HG03045 (cell line): Measurements from ENCODE around the gene TRIM60.
"Not testable (repeated sequence)": the region's sequence is repeated elsewhere in the genome, so short reads cannot be mapped to it uniquely, and the experiment has no call there.

Source experiments
- ATAC-seq: cut with Tn5 transposase; IDR thresholded peaks from one replicate; pipeline ENCODE4 v1.9.1; 2021; ENCODE audit warnings: mild to moderate bottlenecking, moderate library complexity; ENCODE audit not compliant: unreplicated experiment

Gene TRIM60

DNA sequence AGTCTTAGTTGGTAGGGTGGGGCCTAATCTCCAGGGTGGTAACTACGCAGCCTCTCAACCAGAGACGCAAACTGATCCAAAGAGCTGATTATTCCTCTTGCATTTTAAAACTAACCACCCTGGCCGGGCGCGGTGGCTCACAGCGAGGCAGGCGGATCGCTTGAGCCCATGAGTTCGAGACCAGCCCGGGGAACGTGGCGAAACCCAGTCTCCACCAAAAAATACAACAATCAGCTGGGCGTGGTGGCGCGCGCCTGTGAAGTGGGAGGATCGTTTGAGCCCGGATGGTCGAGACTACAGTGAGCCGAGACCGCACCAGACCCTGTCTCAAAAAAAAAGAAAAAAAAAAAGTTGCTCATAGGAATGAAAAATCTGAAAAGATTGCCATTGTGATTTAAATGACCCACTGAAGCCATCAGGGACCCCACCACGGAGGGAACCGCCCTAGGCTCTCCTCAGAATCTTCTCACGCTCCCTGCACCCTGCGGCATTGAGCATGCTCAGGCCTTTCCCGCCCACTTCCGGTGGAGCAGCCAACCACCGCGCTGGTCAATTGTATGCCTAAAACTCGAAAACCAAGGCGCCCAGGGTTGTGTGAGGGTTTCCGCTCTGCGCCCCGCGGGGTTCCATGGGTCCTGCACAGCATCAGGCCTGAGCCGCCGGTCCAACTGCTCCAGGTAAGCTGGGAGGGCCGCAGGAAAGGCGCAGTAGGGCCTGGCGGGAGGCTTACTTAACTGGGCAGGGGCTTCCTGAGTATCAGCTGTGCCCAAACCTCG, at the start of gene TRIM60:
TRIM60 (plus strand) TSS at position 564 of the 776 bp plus-strand sequence. CDS start 8,074 bp downstream, outside the sequence.
- ATAC-seq, result no peak

DNA sequence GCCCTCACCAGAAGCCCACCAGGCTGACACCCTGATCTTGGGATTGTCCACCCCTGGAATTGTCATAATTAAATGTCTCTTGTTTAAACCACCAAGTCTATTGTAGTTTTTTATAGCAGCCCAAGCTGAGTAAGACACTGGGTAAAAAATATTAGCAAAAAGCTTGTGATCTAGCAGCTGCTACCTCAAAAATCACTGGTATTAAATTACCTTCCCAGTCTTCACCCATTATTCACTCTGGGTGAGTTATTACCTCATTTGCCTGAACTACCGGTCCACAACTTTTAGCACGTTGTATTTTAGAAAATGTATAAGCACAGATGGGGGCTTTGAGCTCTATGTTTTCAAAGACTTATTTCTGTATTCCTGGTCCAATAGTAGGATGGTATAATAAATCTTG, 42.3 kb upstream of the TRIM60 start:
- ATAC-seq, result no peak

DNA sequence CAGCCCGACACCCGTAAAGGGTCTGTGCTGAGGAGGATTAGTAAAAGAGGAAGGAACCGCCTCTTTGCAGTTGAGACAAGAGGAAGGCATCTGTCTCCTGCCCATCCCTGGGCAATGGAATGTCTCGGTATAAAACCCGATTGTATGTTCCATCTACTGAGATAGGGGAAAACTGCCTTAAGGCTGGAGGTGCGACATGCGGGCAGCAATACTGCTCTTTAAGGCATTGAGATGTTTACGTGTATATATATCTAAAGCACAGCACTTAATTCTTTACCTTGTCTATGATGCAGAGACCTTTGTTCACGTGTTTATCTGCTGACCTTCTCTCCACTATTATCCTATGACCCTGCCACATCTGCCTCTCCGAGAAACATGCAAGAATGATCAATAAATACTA, 41.0 kb upstream of the TRIM60 start:
- ATAC-seq, result not testable (repeated sequence)

DNA sequence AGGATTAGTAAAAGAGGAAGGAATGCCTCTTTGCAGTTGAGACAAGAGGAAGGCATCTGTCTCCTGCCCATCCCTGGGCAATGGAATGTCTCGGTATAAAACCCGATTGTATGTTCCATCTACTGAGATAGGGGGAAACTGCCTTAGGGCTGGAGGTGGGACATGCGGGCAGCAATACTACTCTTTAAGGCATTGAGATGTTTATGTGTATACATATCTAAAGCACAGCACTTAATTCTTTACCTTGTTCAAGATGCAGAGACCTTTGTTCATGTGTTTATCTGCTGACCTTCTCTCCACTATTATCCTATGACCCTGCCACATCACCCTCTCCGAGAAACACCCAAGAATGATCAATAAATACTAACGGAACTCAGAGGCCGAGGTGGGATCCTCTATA, 35.7 kb upstream of the TRIM60 start:
- not testable (repeated sequence) for ATAC-seq

DNA sequence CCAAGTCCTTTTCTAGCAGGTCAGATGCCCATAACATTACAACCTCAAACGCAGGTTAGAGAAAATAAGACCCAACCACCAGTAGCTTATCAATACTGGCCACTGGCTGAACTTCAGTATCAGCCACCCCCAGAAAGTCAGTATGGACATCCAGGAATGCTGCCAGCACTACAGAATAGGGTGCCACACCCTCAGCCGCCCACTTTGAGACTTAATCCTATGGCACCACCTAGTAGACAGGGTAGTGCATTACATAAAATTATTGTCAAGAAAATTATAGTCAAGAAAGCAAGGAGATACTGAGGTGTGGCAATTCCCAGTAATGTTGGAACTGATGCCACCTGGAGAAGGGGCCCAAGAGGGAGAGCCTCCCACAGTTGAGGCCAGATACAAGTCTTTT, 34.5 kb upstream of the TRIM60 start:
- ATAC-seq, result no peak

DNA sequence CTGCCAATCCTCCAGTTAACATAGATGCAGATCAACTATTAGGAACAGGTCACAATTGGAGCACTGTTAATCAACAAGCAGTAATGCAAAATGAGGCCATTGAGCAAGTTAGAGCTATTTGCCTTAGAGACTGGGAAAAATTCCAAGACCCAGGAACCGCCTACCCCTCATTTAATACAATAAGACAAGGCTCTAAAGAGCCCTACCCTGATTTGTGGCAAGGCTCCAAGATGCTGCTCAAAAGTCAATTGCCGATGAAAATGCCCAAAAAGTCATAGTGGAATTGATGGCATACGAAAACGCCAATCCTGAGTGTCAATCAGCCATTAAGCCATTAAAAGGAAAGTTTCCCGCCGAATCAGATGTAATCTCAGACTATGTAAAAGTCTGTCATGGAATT, 33.9 kb upstream of the TRIM60 start:
- no peak for ATAC-seq

DNA sequence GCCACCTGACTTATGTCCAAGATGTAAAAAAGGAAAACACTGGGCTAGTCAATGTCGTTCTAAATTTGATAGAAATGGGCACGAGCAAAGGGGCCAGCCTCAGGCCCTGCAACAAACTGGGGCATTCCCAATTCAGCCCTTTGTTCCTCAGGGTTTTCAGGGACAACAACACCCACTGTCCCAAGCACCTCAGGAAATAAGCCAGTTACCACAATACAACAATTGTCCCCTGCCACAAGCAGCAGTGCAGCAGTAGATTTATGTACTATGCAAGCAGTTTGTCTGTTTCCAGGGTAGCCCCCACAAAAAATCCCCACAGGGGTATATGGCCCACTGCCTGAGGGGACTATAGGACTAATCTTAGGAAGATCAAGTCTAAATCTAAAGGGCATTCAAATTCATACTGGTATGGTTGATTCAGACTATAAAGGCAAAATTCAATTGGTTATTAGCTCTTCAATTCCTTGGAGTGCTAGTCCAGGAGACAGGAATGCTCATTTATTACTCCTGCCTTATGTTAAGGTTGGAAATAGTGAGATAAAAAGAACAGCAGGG, 33.2 kb upstream of the TRIM60 start:
- not testable (repeated sequence) for ATAC-seq

DNA sequence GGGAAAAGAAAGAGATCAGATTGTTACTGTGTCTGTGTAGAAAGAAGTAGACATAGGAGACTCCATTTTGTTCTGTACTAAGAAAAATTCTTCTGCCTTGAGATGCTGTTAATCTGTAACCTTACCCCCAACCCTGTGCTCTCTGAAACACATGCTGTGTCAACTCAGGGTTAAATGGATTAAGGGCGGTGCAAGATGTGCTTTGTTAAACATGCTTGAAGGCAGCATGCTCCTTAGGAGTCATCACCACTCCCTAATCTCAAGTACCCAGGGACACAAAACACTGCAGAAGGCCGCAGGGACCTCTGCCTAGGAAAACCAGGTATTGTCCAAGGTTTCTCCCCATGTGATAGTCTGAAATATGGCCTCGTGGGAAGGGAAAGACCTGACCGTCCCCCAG, 29.8 kb upstream of the TRIM60 start:
- ATAC-seq, result not testable (repeated sequence)

DNA sequence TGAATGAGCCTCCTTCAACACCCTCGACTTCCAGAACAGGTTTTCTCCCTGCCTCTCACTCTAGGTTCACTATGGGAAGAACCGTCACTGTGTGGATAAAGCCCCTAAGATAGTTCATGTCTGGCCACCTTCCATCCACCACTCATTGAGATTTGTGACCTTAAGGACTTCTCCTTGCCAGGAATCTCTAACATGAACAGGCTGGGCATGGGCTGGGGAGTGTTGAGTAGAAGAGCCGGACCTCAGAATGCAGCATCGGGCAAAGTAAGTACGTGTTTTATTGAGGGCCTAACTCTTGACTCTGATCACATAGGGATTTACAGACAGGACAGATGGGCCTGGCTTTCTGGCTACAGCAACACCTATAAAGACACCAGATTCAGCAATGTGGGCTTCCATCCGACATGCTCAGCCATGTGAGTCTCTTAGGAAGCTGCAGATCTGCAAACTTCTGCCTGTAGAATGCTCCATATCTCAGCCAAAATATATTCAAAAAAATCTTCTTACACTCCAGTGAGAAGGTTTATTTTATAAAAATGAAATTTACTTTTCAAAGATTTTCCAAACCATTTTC, 26.4 kb upstream of the TRIM60 start:
- ATAC-seq, result no peak

DNA sequence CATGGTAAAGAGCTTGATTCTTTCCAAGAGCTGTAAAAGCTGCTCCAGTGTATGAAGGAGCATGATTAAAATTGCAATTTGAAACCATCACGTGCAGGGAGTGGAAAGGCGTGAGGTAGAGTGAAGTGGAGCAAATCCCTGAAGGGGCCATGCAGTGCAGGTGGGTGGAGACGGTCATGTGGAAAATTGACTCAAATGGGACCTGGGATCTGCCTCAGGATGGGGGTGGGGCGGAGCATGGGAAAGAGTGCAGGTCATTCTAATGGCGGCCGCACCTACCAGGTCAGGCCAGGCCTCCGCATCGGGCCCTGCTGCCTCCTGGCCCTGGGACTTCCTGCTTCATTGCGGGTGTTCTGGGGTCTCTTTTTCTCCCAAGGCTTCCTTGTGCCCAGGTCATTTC, 25.3 kb upstream of the TRIM60 start:
- ATAC-seq, result no peak

DNA sequence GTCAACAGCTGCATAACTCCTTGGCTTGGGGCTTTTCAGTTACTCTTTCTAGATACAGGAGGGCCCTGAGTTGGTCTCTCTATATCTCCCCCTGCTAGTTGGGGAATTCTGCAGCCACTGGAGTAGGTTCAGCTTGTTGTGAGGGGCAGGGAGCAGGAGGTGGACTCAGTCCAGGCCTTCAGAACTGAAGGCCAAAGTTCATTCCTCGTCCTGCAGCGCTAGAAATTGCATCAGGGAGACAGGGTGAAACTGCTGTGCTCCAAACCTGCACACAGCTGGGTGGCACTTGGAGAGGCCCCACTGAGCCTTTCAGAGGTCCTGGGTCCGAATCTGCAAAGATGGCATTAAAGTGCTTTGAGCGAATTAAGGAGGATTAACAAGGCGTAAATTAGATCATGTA, 24.9 kb upstream of the TRIM60 start:
- ATAC-seq, result no peak

DNA sequence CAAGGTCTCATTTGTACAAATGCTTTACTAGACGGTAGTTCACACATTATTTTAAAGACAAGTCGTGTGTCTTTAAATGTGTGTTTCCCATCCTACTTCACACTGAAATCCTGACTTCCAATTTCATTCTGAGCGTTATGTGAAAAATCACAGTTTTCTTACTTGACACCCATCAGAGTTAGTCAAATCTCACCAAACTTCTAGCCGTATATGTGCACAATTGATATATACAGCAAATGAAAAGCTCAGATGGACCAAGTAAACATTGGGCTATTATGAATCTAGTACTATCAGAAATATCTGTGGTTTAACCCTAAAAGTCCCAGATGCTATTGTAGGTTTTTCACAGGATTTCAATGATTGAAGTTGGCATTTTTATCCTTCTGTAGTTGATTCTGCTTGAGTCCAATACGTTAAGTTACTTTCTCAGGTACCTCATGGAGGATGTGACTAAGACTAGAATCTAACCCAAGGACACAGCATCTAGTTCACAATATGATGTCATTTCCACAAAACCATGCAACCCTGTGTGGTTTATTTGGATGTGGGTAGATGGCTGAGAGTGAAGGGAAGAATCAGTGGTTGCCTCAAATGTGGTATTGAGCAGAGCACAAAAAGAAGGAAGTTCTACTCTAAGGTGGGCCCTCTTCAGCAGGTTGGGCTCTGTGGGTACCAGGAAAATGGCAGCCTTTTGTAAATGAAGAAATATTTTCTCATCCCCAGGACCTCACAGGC, 22.1 kb upstream of the TRIM60 start:
- ATAC-seq, result no peak

DNA sequence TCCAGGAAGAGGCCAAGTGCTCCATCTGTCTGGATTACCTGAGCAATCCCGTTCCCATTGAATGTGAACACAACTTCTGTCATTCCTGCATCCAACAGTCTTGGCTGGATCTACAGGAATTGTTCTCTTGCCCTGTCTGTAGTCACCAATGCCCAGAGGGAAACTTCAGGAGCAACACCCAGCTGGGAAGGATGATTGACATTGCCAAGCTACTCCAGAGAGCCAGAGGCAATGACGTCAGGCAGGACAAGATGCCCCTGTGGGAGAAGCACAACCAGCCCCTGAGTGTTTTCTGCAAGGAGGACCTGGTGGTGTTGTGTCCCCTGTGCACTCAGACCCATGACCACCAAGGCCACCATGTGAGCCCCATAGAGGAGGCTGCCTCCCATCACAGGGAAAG, 21.3 kb upstream of the TRIM60 start:
- no peak for ATAC-seq

DNA sequence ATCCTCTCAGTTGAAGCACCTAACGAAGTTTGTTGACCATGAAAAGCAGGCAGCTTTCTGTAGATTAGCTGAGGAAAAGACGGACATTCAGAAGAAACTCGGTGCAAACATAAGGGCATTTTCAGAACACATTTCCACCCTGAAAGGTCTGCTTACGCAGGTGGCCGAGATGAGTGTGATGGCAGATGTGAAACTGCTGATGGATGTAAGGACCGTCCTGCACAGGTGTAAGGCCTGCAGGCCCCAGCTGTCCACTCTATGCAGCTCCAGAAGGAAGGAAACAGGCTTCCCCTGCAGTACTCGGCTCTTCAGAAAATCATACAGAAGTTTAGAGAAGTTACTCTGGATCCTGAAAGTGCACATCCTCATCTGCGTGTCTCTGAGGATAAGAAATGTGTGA, 20.8 kb upstream of the TRIM60 start:
- no peak for ATAC-seq

DNA sequence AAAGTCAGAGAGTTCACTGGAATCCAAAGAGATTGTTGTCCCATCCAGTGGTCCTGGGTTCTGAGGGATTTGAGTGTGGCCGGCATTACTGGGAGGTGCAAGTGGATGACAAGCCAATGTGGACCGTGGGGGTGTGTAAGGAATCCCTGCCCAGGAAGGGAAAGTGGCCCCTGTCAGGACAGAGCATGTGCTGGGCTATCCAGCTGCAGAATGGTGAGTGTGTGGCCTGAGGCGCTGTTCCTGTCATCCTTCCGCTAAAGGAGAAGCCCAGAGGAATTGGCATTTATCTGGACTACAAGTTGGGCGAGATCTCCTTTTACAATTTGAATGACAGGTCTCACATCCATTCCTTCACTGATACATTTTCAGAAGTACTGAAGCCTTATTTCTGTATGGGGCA, 20.4 kb upstream of the TRIM60 start:
- no peak for ATAC-seq

DNA sequence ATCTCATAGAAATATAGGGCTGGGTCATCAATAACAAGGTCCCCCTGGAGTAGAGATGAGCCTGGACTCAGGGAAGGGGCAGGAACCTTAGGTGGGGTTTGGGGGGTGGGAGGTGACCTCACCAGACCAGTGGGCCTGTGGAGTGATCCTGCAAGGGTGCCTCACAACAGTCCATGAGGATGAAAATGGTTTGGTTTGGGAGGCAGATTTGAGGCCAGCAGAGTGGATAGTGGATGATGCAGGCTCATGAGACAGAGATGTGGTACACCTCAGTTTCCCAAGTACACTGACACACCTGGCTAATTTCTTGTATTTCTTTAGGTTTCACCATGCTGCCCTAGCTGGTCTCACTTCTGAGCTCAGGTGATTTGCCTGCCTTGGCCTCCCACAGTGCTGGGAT, 18.1 kb upstream of the TRIM60 start:
- no peak for ATAC-seq

DNA sequence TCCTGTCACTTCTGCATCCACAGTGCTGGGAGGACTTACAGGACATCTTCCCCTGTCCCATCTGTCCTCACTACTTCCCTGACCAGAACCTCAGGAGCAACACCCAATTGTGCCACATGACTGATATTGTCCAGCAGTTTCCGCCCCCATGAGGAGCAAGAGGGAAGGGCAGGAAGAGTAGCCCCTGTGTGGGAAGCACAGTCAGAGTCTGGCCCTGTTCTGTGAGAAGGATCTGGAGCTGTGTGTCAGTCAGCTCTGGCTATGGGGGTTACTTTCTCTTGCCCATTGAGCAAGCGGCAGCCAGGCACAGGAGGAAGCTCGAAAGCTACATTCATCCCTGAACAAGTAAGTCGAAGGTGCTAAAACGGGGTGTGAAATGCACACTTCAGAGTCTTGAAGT, 14.8 kb upstream of the TRIM60 start:
- ATAC-seq, result no peak

DNA sequence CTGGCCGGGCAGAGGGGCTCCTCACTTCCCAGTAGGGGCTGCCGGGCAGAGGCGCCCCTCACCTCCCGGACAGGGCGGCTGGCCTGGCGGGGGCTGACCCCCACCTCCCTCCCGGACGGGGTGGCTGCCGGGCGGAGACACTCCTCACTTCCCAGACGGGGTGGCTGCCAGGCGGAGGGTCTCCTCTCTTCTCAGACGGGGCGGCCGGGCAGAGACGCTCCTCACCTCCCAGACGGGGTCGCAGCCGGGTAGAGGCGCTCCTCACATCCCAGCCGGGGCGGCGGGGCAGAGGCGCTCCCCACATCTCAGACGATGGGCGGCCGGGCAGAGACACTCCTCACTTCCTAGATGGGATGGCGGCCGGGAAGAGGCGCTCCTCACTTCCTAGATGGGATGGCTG, 11.8 kb upstream of the TRIM60 start:
- ATAC-seq, result not testable (repeated sequence)

DNA sequence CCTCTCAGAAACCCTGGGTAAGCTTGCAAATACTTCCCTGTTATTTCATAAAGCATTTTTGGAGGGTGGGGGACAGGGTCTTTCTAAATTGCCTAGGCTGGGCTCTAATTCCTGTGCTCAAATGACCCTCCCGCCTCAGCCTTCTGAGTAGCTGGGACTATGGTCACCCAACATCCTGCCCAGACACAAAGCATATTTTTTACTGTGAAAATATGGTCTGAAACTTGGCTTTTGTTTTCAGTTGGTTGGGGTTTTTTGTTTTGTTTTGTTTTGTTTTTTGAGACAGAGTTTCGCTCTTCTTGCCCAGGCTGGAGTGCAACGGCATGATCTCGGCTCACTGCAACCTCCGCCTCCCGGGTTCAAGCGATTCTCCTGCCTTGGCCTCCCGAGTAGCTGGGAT, 6.0 kb upstream of the TRIM60 start:
- not testable (repeated sequence) for ATAC-seq

DNA sequence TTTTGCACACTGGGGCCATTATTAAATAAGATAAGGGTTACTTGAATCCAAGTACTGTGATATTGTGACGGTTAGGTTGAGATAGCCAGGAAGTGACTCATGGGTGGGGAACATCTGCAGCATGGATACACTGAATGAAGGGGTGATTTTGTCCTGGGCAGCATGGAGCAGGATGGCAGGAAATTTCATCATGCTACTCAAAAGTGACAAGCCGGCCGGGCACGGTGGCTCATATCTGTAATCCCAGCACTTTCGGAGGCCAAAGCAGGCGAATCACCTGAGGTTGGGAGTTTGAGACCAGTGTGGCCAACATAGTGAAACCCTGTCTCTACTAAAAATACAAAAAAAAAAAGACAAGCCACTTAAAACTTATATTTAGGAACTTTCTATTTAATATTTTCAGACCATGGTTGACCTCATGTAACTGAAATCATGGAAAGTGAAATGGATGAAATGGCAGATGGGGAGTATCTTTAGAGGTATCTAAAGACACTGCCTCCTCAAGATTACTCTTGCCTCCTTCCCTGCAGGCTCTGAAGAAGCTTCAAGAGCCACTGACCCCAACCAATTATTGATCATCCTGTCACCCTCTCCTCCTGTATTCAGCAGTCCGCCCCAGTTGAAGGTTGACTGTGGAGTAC, 3.9 kb upstream of the TRIM60 start:
- ATAC-seq, result no peak

DNA sequence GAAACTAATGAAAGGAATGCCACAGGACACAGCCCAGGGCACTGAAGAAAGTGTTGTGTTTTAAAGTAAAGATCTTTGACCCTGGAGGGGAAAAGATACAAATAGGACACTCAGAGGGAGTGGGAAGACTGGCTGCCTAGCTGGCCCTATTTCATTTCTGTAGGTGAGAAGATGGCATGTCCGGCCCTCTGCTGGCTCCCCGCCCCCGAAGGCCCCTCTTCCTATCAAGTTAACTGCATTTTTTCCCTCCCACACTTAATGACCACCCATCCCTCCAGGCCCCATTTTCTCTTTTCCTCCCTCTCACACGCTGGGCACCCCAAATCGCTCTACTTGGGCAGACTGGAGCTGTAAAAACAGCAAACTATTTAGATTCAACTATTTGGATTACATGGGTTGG, 16.4 kb downstream of the TRIM60 start:
- no peak for ATAC-seq
